HG02884 (cell line): ENCODE measurements around the gene TTC34.

ENCODE experiments used
- ATAC-seq: cut with Tn5 transposase; IDR thresholded peaks from one replicate; pipeline ENCODE4 v1.9.1; 2021; ENCODE audit warnings: mild to moderate bottlenecking, moderate library complexity; ENCODE audit not compliant: unreplicated experiment

The TTC34 gene

GRCh38 chr1:2607641-2608091 is 193.8 kb downstream of the TTC34 start:
- no peak for ATAC-seq

GRCh38 chr1:2606881-2607621 is 194.4 kb downstream of the TTC34 start:
- ATAC-seq: no peak

GRCh38 chr1:2606396-2606880 is 195.1 kb downstream of the TTC34 start:
- ATAC-seq: no peak

- no peak for ATAC-seq
Measured at GRCh38 chr1:2605509-2606395, 195.7 kb downstream of the TTC34 start.

GRCh38 chr1:2604844-2605508 is 196.5 kb downstream of the TTC34 start:
- no peak for ATAC-seq

- ATAC-seq: no peak
Measured at GRCh38 chr1:2604156-2604843, 197.2 kb downstream of the TTC34 start.

- ATAC-seq: no peak
Measured at GRCh38 chr1:2603521-2604155, 197.9 kb downstream of the TTC34 start.

- ATAC-seq: no peak
Measured at GRCh38 chr1:2602866-2603520, 198.5 kb downstream of the TTC34 start.

GRCh38 chr1:2602311-2602835 is 199.1 kb downstream of the TTC34 start:
- no peak for ATAC-seq

- no peak for ATAC-seq
Measured at GRCh38 chr1:2601721-2602303, 199.7 kb downstream of the TTC34 start.

GRCh38 chr1:2598329-2598931 is 203.1 kb downstream of the TTC34 start:
- no peak for ATAC-seq

- no peak for ATAC-seq
Measured at GRCh38 chr1:2597441-2598328, 203.8 kb downstream of the TTC34 start.

GRCh38 chr1:2596530-2597333 is 204.8 kb downstream of the TTC34 start:
- no peak for ATAC-seq

GRCh38 chr1:2595812-2596529 is 205.5 kb downstream of the TTC34 start:
- no peak for ATAC-seq

GRCh38 chr1:2595261-2595811 is 206.2 kb downstream of the TTC34 start:
- no peak for ATAC-seq

- ATAC-seq: no peak
Measured at GRCh38 chr1:2594641-2595131, 206.8 kb downstream of the TTC34 start.
